GM18951 (cell line): ENCODE measurements around the gene ESRRA.
A peak's percentile ranks its signal among the peaks of the same experiment; 100 is the strongest.

Source experiments
- POLR2A ChIP-seq: IDR thresholded peaks from 4 replicates; pipeline ENCODE4 v1.6.1; 2011; ENCODE audit warnings: mild to moderate bottlenecking; ENCODE audit not compliant: insufficient read length, insufficient read depth; ENCODE audit errors: extremely low read depth
- in situ Hi-C: fragments of 300-500 bp; cut with MboI; formaldehyde crosslinking; loops from one replicate; pipeline ENCODE4 v1.12.0; 2022; ENCODE audit warnings: low sequenced_read_pairs, mixed read lengths, inconsistent platforms; ENCODE audit not compliant: unreplicated experiment

ESRRA gene

GRCh38 chr11:64305075-64305690 is at the start of gene ESRRA:
ESRRA (plus strand) TSS chr11:64305524; CDS start chr11:64307180, 1,656 bp downstream.
- in situ Hi-C loops = no loop called here

GRCh38 chr11:64256300-64256699 is 49.0 kb upstream of the ESRRA start:
- TF ChIP-seq POLR2A = no peak
- in situ Hi-C loops = no loop called here

More at GRCh38 chr11:64305075-64305690, at the start of gene ESRRA:
- TF ChIP-seq POLR2A = peak; percentile 82

GRCh38 chr11:64258356-64258755 is 47.0 kb upstream of the ESRRA start:
- in situ Hi-C loops = no loop called here
- TF ChIP-seq POLR2A = no peak

GRCh38 chr11:64258946-64259532 is 46.3 kb upstream of the ESRRA start:
- no peak for TF ChIP-seq POLR2A
- in situ Hi-C loops = no loop called here

GRCh38 chr11:64259533-64260067 is 45.7 kb upstream of the ESRRA start:
- TF ChIP-seq POLR2A = no peak
- in situ Hi-C loops = no loop called here

GRCh38 chr11:64260147-64260708 is 45.1 kb upstream of the ESRRA start:
- TF ChIP-seq POLR2A = no peak
- in situ Hi-C loops = no loop called here

- in situ Hi-C loops = no loop called here
- TF ChIP-seq POLR2A = no peak
These were observed 43.7 kb upstream of the ESRRA start for GRCh38 chr11:64261556-64262080.

- in situ Hi-C loops = no loop called here
- no peak for TF ChIP-seq POLR2A
These were observed 42.9 kb upstream of the ESRRA start for GRCh38 chr11:64262271-64263002.

- in situ Hi-C loops = no loop called here
- TF ChIP-seq POLR2A = no peak
These were observed 42.0 kb upstream of the ESRRA start for GRCh38 chr11:64263021-64263946.

- in situ Hi-C loops = no loop called here
- no peak for TF ChIP-seq POLR2A
These were observed 41.4 kb upstream of the ESRRA start for GRCh38 chr11:64263947-64264317.

- TF ChIP-seq POLR2A = no peak
- in situ Hi-C loops = no loop called here
These were observed 40.9 kb upstream of the ESRRA start for GRCh38 chr11:64264371-64264852.
